Muscle layer of duodenum (tissue), 2 donors: ENCODE data around the gene MRPS5.
"Not testable (repeated sequence)": the region's sequence is repeated elsewhere in the genome, so short reads cannot be mapped to it uniquely, and the experiment has no call there.

Source experiments
- H3K27ac ChIP-seq: one replicate; pipeline ENCODE4 v1.7.0; 2013; ENCODE audit warnings: mild to moderate bottlenecking, low read length
- H3K27me3 ChIP-seq: one replicate; pipeline ENCODE4 v1.7.0; 2013; ENCODE audit warnings: low read depth, mild to moderate bottlenecking, control low read depth, low read length
- H3K36me3 ChIP-seq, 2 donors: one replicate each; pipeline ENCODE4 v1.7.0; 2013; ENCODE audit warnings: low read length in 2 of 2, control low read depth in 1 of 2, mild to moderate bottlenecking in 1 of 2; ENCODE audit not compliant: insufficient read depth in 2 of 2, control insufficient read depth in 1 of 2
- H3K4me1 ChIP-seq, 2 donors: one replicate each; pipeline ENCODE4 v1.7.0; 2013; ENCODE audit warnings: low read length in 2 of 2, mild to moderate bottlenecking in 2 of 2, control low read depth in 1 of 2, moderate library complexity in 1 of 2; ENCODE audit not compliant: insufficient read depth in 2 of 2, control insufficient read depth in 1 of 2
- H3K4me3 ChIP-seq, 2 donors: one replicate each; pipeline ENCODE4 v1.7.0; 2013; ENCODE audit warnings: low read length in 2 of 2, low read depth in 1 of 2, mild to moderate bottlenecking in 1 of 2
- H3K9me3 ChIP-seq, 2 donors: one replicate each; pipeline ENCODE4 v1.7.0; 2013; ENCODE audit warnings: low read length in 2 of 2, control low read depth in 1 of 2, mild to moderate bottlenecking in 1 of 2; ENCODE audit not compliant: control insufficient read depth in 1 of 2
- donor health status: healthy.

Gene MRPS5

DNA sequence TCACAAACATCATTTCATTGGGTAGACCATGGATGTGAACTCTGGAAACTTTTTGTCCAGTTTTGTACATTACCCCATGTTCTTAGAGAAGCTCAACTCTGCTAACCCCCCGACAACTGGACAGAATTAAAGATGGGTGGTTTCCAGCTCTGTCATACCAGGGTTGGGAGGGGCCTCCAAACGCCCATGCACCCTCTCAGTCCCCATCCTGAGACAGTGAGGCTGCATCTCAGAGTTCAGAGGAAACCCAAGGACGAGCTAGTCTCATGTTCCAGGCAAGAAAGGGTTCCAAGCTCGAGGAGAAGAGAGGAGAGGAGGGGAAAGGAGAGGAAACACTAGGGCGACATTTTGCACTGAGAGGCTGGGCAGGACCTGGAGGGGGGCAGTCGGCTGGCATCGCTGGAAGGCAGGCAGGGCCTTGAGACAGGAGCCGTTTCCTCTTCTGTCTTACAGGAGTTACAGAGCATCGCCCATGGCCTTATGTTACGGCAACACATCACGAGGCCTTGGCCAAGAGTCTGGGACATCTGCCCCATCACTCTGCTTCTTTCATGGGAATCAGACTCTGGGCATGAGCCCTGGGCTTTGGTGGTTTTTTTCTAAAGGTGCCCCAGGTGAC is 79.7 kb downstream of the MRPS5 start:
- Histone ChIP-seq H3K27ac (no peak overlapping the region), H3K4me1 (peaks cover 4 to 13% of the 10 kb centered on the region in 2 donors), H3K36me3 (no peaks in the 10 kb centered on the region), H3K4me3 (no peak overlapping the region), H3K9me3 (no peaks in the 10 kb centered on the region), H3K27me3 (no peaks in the 10 kb centered on the region)

DNA sequence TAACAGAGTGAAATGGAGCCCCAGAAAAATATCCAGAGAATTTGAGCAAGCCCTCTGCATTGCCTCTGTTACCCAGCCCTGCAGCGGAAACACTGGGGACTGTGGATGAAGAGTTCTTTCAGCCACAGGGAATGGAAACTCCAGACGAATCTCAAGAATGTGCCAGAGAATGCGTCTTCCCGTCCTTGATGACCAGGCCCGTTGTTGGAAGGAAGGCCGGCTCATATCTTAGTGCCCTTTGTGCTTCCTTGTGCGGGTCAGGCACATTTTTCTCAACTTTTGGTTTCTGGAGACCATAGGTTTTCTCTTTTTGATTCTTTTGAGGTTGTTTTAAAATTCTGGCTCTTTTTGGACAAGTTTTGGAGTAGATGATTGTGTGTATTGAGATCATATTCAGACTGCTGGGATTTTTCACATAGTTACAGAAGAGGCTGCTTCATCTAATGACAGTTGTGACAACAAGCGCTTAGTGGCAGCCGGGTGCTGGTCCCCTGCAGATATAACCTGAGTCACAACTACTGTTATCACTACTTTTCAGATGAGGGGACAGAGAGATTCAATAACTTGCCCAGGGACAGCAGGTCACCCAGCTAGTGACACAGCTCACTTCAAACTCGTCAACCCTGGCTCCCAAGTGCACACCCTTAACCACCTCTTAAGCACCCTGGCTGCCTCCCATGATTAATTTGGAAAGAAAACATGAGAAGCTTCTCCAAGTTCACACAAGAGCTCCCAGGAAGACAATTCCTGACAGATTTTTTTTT is 80.4 kb downstream of the MRPS5 start:
- Histone ChIP-seq H3K4me3 (no peak overlapping the region), H3K27me3 (no peaks in the 10 kb centered on the region), H3K4me1 (peaks cover 4 to 13% of the 10 kb centered on the region in 2 donors), H3K9me3 (no peaks in the 10 kb centered on the region), H3K36me3 (no peaks in the 10 kb centered on the region), H3K27ac (no peak overlapping the region)

- no peak overlapping the region for H3K4me3 ChIP-seq
Measured at GRCh38 chr2:95040426-95040825, 81.2 kb downstream of the MRPS5 start.

GRCh38 chr2:95039978-95040377 is 81.6 kb downstream of the MRPS5 start:
- H3K4me1 ChIP-seq, result peaks cover 4 to 13% of the 10 kb centered on the region in 2 donors
- H3K4me3 ChIP-seq, result no peak overlapping the region
- no peaks in the 10 kb centered on the region for H3K36me3 ChIP-seq
- no peaks in the 10 kb centered on the region for H3K27me3 ChIP-seq
- H3K9me3 ChIP-seq, result no peaks in the 10 kb centered on the region
- H3K27ac ChIP-seq, result no peak overlapping the region

More at GRCh38 chr2:95040426-95040825, 81.2 kb downstream of the MRPS5 start:
- Histone ChIP-seq H3K36me3 (no peaks in the 10 kb centered on the region), H3K27ac (no peak overlapping the region), H3K27me3 (no peaks in the 10 kb centered on the region), H3K4me1 (peaks cover 4 to 13% of the 10 kb centered on the region in 2 donors), H3K9me3 (no peaks in the 10 kb centered on the region)

GRCh38 chr2:95039363-95039762 is 82.2 kb downstream of the MRPS5 start:
- H3K4me3 ChIP-seq, result no peak overlapping the region
- H3K27ac ChIP-seq, result no peak overlapping the region
- no peaks in the 10 kb centered on the region for H3K36me3 ChIP-seq
- H3K4me1 ChIP-seq, result peaks cover 4 to 13% of the 10 kb centered on the region in 2 donors
- no peaks in the 10 kb centered on the region for H3K27me3 ChIP-seq
- H3K9me3 ChIP-seq, result no peaks in the 10 kb centered on the region

DNA sequence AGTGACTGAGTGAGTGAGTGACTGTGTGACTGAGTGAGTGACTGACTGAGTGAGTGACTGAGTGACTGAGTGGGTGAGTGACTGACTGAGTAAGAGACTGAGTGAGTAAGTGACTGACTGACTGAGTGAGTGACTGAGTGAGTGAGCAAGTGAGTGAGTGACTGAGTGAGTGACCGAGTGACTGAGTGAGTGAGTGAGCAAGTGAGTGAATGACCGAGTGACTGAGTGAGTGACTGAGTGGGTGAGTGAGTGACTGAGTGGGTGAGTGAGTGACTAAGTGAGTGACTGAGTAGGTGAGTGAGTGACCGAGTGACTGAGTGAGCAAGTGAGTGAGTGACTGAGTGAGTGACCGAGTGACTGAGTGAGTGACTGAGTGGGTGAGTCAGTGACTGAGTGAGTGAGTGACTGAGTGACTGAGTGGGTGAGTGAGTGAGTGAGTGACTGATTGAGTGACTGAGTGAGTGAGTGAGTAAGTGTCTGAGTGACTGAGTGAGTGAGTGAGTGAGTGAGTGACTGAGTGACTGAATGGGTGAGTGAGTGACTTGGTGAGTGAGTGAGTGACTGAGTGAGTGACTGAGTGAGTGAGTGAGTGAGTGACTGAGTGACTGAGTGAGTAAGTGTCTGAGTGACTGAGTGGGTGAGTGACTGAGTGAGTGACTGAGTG is 82.8 kb downstream of the MRPS5 start:
- Histone ChIP-seq H3K27ac (no peak overlapping the region), H3K9me3 (no peaks in the 10 kb centered on the region), H3K36me3 (no peaks in the 10 kb centered on the region), H3K4me1 (peaks cover 4 to 13% of the 10 kb centered on the region in 2 donors), H3K27me3 (no peaks in the 10 kb centered on the region), H3K4me3 (no peak overlapping the region)

GRCh38 chr2:95037841-95038585 is 83.6 kb downstream of the MRPS5 start:
- H3K27ac ChIP-seq, H3K4me3 ChIP-seq: not testable (repeated sequence)

GRCh38 chr2:95037384-95037839 is 84.2 kb downstream of the MRPS5 start:
- Histone ChIP-seq H3K4me1 (peaks cover 0 to 5% of the 10 kb centered on the region in 2 donors), H3K9me3 (no peaks in the 10 kb centered on the region), H3K27ac (no peak overlapping the region), H3K27me3 (no peaks in the 10 kb centered on the region), H3K4me3 (no peak overlapping the region), H3K36me3 (no peaks in the 10 kb centered on the region)

More at GRCh38 chr2:95037841-95038585, 83.6 kb downstream of the MRPS5 start:
- H3K9me3 ChIP-seq, H3K27me3 ChIP-seq, H3K36me3 ChIP-seq: not testable (repeated sequence)
- peaks cover 0 to 11% of the 10 kb centered on the region in 2 donors for H3K4me1 ChIP-seq

- H3K27me3 ChIP-seq, result no peaks in the 10 kb centered on the region
- peaks cover 0 to 5% of the 10 kb centered on the region in 2 donors for H3K4me1 ChIP-seq
- no peaks in the 10 kb centered on the region for H3K9me3 ChIP-seq
- no peak overlapping the region for H3K27ac ChIP-seq
- H3K4me3 ChIP-seq, result no peak overlapping the region
- no peaks in the 10 kb centered on the region for H3K36me3 ChIP-seq
Measured at GRCh38 chr2:95036596-95037383, 84.8 kb downstream of the MRPS5 start.
